Smooth muscle cell (in vitro differentiated cells): ENCODE measurements around the gene TMX4. TPM values are rescaled to one million over a fixed set of nuclear protein-coding genes. Genes with fewer than 3 reads are reported as not detected.

ENCODE experiments used
- DNase-seq: peaks from one replicate; lab custom pipeline; 2025; ENCODE audit not compliant: unreplicated experiment; lab: John Stamatoyannopoulos, UW
- H2AFZ ChIP-seq: fragments of 200-600 bp; sonication (generic); 2 replicates; pipeline ENCODE4 v1.6.0; 2016; ENCODE audit warnings: antibody characterized with exemption, low read depth, mild to moderate bottlenecking
- H3F3A ChIP-seq: fragments of 200-600 bp; sonication (generic); 2 replicates; pipeline ENCODE4 v1.6.0; 2017; ENCODE audit warnings: antibody characterized with exemption, low read depth
- H3K27ac ChIP-seq: fragments of 200-600 bp; sonication (generic); 2 replicates; pipeline ENCODE4 v1.5.1; 2016; ENCODE audit warnings: low read depth, mild to moderate bottlenecking
- H3K27me3 ChIP-seq: fragments of 200-600 bp; sonication (generic); 2 replicates; pipeline ENCODE4 v1.6.1; 2016; ENCODE audit warnings: low read depth, mild to moderate bottlenecking
- H3K36me3 ChIP-seq: fragments of 200-600 bp; sonication (generic); 2 replicates; pipeline ENCODE4 v1.5.1; 2016; ENCODE audit warnings: low read depth
- H3K4me1 ChIP-seq: fragments of 200-600 bp; sonication (generic); 2 replicates; pipeline ENCODE4 v1.5.1; 2016; ENCODE audit warnings: low read depth
- H3K4me2 ChIP-seq: fragments of 200-600 bp; sonication (generic); 2 replicates; pipeline ENCODE4 v1.6.0; 2016; ENCODE audit warnings: mild to moderate bottlenecking
- H3K4me3 ChIP-seq: fragments of 200-600 bp; sonication (generic); 2 replicates; pipeline ENCODE4 v1.5.1; 2016; ENCODE audit warnings: mild to moderate bottlenecking
- H3K79me2 ChIP-seq: fragments of 200-600 bp; sonication (generic); 2 replicates; pipeline ENCODE4 v1.6.0; 2016; ENCODE audit warnings: low read depth, mild to moderate bottlenecking
- H3K9ac ChIP-seq: fragments of 200-600 bp; sonication (generic); 2 replicates; pipeline ENCODE4 v1.6.0; 2016; ENCODE audit warnings: low read depth
- H3K9me3 ChIP-seq: fragments of 200-600 bp; sonication (generic); replicated peaks from 2 replicates; pipeline ENCODE4 v1.5.1; 2016; ENCODE audit warnings: low read depth
- H4K20me1 ChIP-seq: fragments of 200-600 bp; sonication (generic); 2 replicates; pipeline ENCODE4 v1.6.0; 2016; ENCODE audit warnings: low read depth
- CTCF ChIP-seq: fragments of 200-600 bp; sonication (generic); IDR thresholded peaks from 2 replicates; pipeline ENCODE4 v1.5.1; 2017; ENCODE audit warnings: borderline replicate concordance, mild to moderate bottlenecking, antibody characterized with exemption; ENCODE audit not compliant: insufficient read depth, poor library complexity, severe bottlenecking
- WGBS: methylation state at CpG from one replicate; pipeline ENCODE4 v1.1.7; 2016; ENCODE audit warnings: low lambda C conversion rate; 5-methylcytosine and 5-hydroxymethylcytosine counted together
- polyA plus RNA-seq: library from polyadenylated mRNA; unstranded; fragments of >200 nt; fragmentation: Nextera tagmentation; extraction: Ambion mirVana; gene quantifications from 2 replicates; pipeline ENCODE4 v1.2.1, GENCODE V29; 2016
- total RNA-seq: library from RNA; depleted of rRNA; stranded (reverse); fragments of >200 nt; gene quantifications from 2 replicates; pipeline ENCODE4 v1.2.3, GENCODE V29; 2014

Gene TMX4
- 13.7 and 13.9 TPM in 2 replicates for total RNA-seq
- 14.1 and 21.5 TPM in 2 replicates for polyA plus RNA-seq

- Histone ChIP-seq H3K27ac (peak within 1 kb of the TSS; percentile 85), H3K4me2 (peak within 1 kb of the TSS; percentile 96), H3F3A (no peaks in the 10 kb centered on the region), H3K4me1 (peaks cover 8% of the 10 kb centered on the region), H3K4me3 (peak within 1 kb of the TSS; percentile 83), H3K9ac (peak within 1 kb of the TSS; percentile 88), H3K36me3 (no peaks in the 10 kb centered on the region), H4K20me1 (peaks cover 5% of the 10 kb centered on the region), H3K79me2 (peaks cover 14% of the 10 kb centered on the region), H2AFZ (peak within 1 kb of the TSS; percentile 96), H3K9me3 (no peaks in the 10 kb centered on the region), H3K27me3 (no peaks in the 10 kb centered on the region)
- WGBS: under 1% methylated on average over 72 of the region's 83 CpGs
- peak; percentile 76 for DNase-seq
- TF ChIP-seq CTCF: peak; percentile 10
These were observed at the start of gene TMX4 for GRCh38 chr20:8019246-8019997. TSS of gene TMX4 (minus strand) at chr20:8019761. CDS start at chr20:8019613, 148 bp downstream.

GRCh38 chr20:8067082-8067481 lies 47.5 kb upstream of the TMX4 start:
- H3F3A ChIP-seq: no peaks in the 10 kb centered on the region
- no peaks in the 10 kb centered on the region for H3K79me2 ChIP-seq
- no peaks in the 10 kb centered on the region for H4K20me1 ChIP-seq
- H3K27ac ChIP-seq: no peak overlapping the region
- no peak overlapping the region for H3K4me3 ChIP-seq
- no peaks in the 10 kb centered on the region for H3K4me1 ChIP-seq
- WGBS: 81% methylated on average over 5 of the region's 5 CpGs
- H3K4me2 ChIP-seq: no peak overlapping the region
- no peaks in the 10 kb centered on the region for H3K27me3 ChIP-seq
- no peaks in the 10 kb centered on the region for H3K9me3 ChIP-seq
- no peaks in the 10 kb centered on the region for H3K36me3 ChIP-seq
- no peak for DNase-seq
- no peak overlapping the region for H3K9ac ChIP-seq
- TF ChIP-seq CTCF: no peak
- no peak overlapping the region for H2AFZ ChIP-seq

GRCh38 chr20:8066662-8067061 lies 47.1 kb upstream of the TMX4 start:
- Histone ChIP-seq H3K9ac (no peak overlapping the region), H3K36me3 (no peaks in the 10 kb centered on the region), H4K20me1 (no peaks in the 10 kb centered on the region), H3K4me3 (no peak overlapping the region), H3K9me3 (no peaks in the 10 kb centered on the region), H3K79me2 (no peaks in the 10 kb centered on the region), H3K27me3 (no peaks in the 10 kb centered on the region), H2AFZ (no peak overlapping the region), H3F3A (no peaks in the 10 kb centered on the region), H3K4me1 (no peaks in the 10 kb centered on the region), H3K4me2 (no peak overlapping the region), H3K27ac (no peak overlapping the region)
- TF ChIP-seq CTCF: no peak
- WGBS: 48% methylated on average over 2 of the region's 2 CpGs
- DNase-seq: no peak

GRCh38 chr20:8065691-8066090 lies 46.1 kb upstream of the TMX4 start:
- H3K9ac ChIP-seq: no peak overlapping the region
- no peak overlapping the region for H3K4me2 ChIP-seq
- WGBS: 100% methylated on average over 2 of the region's 2 CpGs
- H3K79me2 ChIP-seq: no peaks in the 10 kb centered on the region
- no peaks in the 10 kb centered on the region for H3F3A ChIP-seq
- no peak for TF ChIP-seq CTCF
- H3K27me3 ChIP-seq: no peaks in the 10 kb centered on the region
- no peak overlapping the region for H3K27ac ChIP-seq
- H2AFZ ChIP-seq: no peak overlapping the region
- no peak overlapping the region for H3K4me3 ChIP-seq
- no peaks in the 10 kb centered on the region for H3K36me3 ChIP-seq
- H3K4me1 ChIP-seq: no peaks in the 10 kb centered on the region
- no peaks in the 10 kb centered on the region for H3K9me3 ChIP-seq
- no peaks in the 10 kb centered on the region for H4K20me1 ChIP-seq
- DNase-seq: no peak
